GM19099 (cell line): ENCODE measurements around the gene PTK7.

Source experiments
- POLR2A ChIP-seq: IDR thresholded peaks from 3 replicates; pipeline ENCODE4 v1.6.1; 2011; ENCODE audit warnings: low read depth; ENCODE audit not compliant: insufficient read length; ENCODE audit errors: extremely low read depth

The PTK7 gene

DNA sequence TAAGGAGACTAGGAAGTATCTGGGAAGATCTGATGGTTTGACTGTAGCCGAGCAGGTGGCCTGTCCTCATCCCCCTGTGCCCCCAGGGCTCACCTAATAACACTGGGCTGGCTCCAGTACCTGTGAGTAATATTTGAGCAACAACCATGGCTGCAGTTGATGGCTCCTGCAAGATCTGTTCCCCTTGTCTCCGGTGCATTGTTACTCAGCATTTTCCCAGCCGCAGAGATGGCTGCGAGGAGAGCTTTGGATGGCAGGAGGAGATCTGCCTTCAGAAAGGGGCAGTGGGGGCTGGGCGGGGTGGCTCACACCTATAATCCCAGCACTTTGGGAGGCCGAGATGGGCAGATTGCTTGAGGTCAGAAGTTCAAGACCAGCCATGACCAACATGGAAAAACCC lies 39.3 kb downstream of the PTK7 start:
- TF ChIP-seq POLR2A = no peak

DNA sequence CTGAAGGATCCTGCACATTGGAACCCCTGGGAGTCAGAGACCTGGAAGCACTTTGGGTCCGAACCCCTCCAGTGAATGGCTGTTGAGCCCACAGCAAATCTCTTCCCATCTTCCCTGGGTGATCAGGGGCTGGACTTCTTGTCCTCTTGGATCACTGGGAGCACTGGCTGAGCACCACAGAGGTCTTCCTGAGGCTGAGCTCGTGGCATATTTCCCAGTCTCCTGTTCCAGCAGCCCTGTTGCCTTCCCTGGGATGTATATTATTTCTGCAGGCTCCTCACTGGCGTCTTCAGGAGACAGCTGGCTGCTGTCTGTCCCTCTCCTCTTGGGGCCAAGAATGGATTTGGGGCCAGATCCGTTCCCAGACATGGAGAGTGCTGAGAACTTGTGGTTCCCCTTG lies 43.4 kb downstream of the PTK7 start:
- TF ChIP-seq POLR2A = no peak

DNA sequence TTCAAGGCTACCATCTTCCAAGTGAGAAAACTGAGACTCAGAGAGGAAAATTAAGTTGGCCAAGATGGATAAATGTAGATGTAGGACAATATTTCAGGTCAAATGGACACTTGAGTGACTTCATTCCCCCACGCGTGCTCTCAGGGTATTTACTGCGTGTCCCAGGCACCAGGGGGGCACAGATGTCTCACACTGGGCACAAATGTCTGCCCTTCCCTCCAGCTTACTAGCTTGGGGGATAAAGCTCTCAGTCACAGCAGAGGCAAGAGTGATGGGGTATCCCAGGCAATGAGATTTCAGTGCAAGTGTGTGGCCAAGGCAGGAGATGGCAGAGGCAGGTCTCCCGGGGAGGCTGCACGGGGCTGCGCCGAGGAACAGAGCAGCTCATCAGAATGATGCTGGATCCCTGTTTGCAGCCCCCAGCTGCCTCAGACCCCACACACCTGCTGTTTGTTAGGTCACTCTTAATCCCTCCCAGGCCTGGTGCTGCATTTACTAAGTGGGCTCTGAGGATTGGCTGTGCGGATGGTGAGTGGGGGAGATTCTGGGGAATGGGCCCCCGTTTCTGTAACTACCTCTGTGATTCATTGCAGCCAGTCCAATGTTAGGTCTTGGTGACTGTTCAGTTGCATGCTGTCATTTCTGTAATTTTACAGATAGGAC lies 44.1 kb downstream of the PTK7 start:
- no peak for TF ChIP-seq POLR2A

DNA sequence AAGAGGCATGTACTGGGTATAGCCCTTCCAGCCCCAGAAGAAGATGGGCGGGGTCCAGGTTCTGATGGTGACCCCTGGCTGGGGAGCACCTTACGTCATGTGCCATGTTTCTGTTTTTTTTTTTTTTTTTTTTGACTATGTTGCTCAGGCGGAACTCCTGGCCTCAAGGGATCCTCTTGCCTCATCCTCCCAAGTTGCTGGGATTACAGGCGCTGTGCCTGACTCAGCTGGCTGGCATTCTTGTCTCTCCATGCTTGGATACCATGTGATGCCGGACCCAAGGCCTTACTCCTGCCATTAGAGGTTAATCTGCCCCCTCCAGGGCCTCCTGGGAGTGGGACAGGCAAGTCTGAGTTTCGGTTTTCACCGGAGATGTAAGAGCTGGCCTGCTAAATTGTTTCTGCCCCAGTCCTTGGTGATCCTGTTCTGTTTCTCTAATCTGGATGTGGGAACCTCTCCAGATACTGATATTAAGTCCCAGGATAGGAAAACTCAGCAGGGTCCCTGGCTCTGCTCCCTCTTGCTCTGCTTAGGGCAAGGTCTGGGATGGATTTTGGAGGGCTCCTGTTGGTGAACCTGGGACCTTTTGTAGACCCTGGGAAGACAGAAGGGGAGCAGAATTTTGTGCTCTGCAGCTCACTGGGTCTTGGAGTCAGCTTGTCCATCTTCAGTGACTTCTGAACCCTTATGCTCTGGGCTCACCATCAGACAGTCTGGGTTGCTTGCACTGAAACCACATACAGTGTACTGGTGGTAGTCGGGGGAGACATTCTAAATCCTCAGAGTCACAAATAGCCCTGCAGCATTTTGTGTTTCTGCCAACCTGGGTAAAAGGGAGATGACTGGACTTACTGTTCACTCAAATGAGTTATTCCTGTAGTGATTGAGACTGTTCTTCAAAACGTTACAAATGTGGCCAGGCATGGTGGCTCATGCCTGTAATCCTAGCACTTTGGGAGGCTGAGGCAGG lies 45.1 kb downstream of the PTK7 start:
- no peak for TF ChIP-seq POLR2A

DNA sequence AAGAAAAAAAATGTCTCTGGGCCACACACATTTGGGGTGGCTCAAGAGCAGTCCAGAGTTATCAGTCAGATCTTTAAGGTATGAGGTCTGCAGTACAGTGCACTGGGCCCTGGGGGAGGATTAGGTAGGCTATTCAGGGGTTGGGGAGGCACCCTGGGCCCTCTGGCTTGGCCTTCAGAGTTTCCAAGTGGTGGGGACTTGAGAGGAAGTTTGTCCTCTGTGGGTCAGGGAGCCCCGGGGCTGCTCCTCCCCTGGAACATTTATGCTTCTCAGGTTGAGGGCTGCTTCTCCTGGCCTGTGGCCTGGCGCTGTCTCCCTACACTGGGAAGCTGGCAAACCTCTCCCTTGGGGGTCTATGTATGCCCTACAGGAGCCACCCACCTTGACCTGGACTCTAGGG lies 46.0 kb downstream of the PTK7 start:
- no peak for TF ChIP-seq POLR2A

DNA sequence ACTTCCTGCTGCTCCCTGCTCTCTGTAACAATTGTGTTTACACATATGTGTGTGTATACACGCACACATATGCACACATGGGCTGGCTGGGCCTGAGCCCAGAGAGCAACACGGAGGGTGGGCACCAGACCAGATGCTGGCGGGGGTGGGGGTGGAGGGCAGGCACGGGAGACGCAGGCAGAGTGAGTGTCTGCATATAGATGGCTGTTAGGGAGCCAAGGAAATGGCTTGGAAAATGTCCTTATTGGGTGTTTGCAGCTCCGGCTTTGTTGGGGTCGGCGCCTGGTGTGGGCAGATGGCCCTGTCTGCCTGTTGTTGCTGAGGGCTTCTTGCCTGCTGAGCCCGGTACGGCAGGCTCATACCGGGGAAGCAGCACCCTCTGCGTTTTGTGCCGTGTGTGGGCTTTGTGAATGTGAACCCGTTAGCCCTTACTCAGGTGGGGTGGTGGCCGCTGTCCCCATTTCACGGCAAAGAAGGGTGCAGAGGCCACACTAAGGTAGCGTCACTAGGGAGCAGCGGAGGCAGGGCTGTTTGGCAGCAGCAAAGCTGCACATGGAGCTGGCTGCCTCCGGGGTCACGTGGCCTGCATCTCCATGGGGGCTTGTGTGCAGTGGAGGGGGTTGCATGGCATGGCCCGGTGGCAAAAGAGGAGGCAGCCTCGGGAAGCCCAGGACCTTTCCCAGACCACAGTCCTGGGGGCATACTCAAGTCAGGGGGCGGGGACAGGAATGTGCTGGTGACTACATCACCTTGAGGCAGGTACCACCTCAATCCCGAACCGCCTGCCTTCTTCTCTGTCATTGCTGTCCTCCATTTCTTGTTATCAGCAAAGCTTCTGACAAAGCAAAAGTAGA lies 47.6 kb downstream of the PTK7 start:
- no peak for TF ChIP-seq POLR2A

DNA sequence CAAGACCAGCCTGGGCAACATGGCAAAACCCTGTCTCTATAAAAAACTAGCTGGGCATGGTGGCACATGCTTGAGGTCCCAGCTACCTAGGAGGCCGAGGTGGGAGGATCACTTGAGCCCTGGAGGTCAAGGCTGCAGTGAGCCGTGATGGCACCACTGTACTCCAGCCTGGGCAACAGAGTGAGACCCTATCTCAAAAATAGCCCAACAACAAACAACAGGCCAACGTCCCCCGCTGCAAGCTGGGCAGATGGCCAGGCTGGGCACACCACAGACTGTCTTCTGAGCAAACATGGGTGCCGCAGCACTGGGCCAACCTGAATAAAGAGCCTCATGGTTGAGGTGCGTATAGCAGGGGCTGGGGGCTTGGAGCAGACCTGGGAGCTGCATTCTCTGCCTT lies 48.4 kb downstream of the PTK7 start:
- TF ChIP-seq POLR2A = no peak

DNA sequence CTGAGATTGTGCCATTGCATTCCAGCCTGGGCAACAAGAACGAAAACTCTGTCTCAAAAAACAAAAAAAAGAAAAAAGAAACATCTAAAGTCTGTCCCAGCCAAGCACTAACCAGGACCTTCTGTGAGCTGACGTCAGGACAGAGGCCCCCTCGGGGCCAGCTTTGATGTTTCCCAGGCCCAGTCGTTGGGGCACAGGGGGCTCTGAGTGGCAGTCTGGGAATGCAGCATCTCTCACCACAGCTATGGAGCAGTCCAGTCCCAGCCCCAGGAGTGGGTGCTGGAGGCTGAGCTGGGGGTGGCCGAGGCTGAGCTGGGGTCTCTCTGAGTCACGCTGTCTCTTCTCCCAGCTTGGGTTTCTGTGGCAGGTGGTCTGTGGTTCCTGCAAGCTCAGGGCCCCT lies 49.0 kb downstream of the PTK7 start:
- no peak for TF ChIP-seq POLR2A

DNA sequence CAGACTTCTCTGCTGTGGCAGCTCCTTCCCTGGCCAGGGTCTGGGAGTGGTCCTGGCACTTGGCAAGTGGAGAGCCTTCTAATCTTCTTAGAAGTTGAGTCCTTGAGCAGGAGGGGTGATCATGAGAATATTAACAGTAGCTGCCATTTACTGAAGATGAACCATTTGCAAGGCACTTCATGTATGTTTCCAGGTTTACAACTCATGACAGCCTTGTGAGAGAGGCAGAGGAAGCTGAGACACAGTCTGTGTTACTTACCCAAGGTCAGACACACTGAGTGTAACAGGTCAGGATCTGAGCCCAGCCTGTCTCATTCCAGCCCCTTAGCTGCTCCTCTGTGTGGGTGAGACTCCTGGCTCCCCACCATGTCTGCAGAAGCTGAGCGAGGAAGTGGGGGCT lies 49.4 kb downstream of the PTK7 start:
- no peak for TF ChIP-seq POLR2A

DNA sequence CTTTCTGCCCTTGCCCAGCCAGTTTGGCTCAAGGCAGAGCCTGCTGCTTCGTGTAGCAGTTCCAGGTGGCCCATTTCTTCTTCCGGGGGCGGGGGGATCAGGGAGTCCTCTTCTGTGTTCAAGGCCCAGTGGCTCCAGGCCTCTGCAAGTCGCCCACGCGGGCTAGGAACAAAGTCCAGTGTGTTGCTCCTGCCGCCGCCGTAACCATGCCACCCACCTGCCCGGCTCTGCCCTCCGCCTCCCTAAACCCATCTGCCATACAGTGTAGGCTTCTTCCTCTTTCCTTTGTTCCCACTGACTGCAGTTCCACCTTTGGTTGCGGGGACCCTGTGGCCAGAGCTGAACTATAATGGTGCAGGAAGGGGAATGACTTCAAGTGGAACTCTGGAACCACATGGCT lies 51.1 kb downstream of the PTK7 start:
- TF ChIP-seq POLR2A = no peak

DNA sequence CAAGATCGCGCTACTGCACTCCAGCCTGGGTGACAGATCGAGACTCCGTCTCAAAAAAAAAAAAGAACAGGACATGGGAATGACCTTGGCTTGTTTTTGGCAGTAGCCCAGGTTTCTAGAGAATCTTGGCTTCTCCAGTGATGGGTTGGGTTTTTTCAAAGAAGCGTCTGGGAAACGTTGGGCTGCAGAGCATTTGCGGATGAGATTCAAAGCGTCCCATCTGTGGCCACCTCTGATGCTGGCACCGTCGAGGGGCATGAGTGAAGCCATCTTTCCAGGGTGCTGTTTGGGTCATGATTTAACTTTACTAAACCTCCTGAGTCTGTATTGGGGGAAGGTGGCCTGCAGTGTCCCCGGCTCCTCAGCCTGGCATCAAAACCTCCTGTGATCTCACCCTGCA lies 51.8 kb downstream of the PTK7 start:
- no peak for TF ChIP-seq POLR2A

DNA sequence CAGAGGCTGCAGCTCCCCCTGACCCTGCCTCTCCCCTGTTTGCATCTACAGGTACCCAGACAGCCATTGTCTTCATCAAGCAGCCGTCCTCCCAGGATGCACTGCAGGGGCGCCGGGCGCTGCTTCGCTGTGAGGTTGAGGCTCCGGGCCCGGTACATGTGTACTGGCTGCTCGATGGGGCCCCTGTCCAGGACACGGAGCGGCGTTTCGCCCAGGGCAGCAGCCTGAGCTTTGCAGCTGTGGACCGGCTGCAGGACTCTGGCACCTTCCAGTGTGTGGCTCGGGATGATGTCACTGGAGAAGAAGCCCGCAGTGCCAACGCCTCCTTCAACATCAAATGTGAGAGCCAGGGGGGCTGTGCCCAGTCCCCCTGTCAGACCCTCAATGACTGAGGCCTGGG lies 52.8 kb downstream of the PTK7 start:
- TF ChIP-seq POLR2A = no peak

DNA sequence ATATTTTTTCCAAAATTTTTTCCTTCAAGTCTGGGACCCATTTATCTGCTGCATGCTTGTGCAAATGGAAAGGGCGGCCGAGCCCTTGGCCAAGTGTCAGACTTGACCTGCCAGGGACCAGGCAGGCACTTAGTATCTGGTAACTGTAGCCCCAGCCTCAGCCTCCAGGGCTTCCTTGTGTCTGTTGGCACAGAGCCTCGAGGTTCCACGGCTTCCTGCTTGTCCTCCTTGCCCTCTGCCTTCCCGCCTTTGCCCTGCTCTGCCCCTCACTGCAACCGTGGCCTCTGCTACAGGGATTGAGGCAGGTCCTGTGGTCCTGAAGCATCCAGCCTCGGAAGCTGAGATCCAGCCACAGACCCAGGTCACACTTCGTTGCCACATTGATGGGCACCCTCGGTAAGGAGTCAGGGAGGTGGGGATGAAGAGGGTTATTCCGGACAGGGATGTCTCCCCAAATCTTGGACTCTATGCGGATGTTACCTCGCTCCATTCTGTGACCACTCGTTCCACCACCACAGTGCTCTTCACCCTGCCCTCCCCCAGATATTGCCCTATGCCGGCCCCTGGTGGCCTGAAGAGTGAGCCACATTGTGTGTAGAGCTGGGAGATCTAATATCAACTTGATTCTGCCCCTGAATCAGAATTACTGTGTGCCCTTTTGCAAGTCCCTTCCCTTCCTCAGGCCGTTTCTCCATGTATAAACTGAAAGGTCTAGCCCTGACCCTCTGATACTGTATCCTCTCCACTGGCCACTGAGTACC lies 53.5 kb downstream of the PTK7 start:
- TF ChIP-seq POLR2A = no peak

DNA sequence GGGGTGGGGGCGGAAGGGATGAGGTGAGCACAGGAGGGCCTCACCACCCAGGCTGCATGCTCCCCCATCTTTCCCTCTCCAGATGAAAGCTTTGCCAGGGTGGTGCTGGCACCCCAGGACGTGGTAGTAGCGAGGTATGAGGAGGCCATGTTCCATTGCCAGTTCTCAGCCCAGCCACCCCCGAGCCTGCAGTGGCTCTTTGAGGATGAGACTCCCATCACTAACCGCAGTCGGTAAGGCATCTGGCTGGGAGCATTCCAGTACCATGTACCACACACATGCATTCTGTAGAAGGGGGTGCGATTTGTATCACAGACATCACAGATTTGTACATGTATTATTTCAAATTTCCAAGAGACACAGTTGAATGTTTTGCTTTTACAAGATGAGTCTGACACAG lies 54.3 kb downstream of the PTK7 start:
- TF ChIP-seq POLR2A = no peak

DNA sequence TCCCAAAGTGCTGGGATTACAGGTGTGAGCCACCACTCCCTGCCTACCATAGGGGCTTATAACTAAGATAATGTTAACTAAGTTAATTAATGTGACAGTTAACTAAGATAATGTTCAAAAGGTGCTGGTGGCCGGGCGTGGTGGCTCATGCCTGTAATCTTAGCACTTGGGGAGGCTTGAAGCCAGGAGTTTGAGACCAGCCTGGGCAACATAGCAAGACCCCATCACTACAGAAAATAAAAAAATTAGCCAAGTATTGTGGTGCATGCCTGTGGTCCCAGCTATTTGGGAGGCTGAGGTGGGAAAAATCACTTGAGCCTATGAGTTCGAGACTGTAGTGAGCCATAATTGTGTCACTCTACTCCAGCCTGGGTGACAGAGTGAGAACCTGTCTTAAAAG lies 62.2 kb downstream of the PTK7 start:
- TF ChIP-seq POLR2A = no peak
